SW480 (cell line): ENCODE measurements around the gene LRRN3.

Experiments
- DNase-seq: peaks from one replicate; pipeline ENCODE4 v3.0.0-alpha.2; 2016; ENCODE audit warnings: low spot score

Gene LRRN3

GRCh38 chr7:111080495-111081105, 10.3 kb upstream of the LRRN3 start:
- no peak for DNase-seq

GRCh38 chr7:111081546-111082267, 9.2 kb upstream of the LRRN3 start:
- DNase-seq, result no peak

- DNase-seq, result no peak
These were observed 8.6 kb upstream of the LRRN3 start for GRCh38 chr7:111082351-111082750.

- no peak for DNase-seq
These were observed 7.5 kb upstream of the LRRN3 start for GRCh38 chr7:111083413-111083812.

GRCh38 chr7:111085356-111085755, 5.6 kb upstream of the LRRN3 start:
- DNase-seq, result no peak

- DNase-seq, result no peak
These were observed 4.4 kb upstream of the LRRN3 start for GRCh38 chr7:111086532-111086931.

- DNase-seq, result no peak
These were observed 2.6 kb upstream of the LRRN3 start for GRCh38 chr7:111088328-111088727.

GRCh38 chr7:111089822-111090426, 1.0 kb upstream of the LRRN3 start:
- DNase-seq, result peak; percentile 63

- DNase-seq, result no peak
These were observed 849 bp downstream of the LRRN3 start for GRCh38 chr7:111091593-111092358.

GRCh38 chr7:111092406-111093236, 1.7 kb downstream of the LRRN3 start:
- DNase-seq, result no peak

- no peak for DNase-seq
These were observed 2.6 kb downstream of the LRRN3 start for GRCh38 chr7:111093496-111093895.

GRCh38 chr7:111094419-111094818, 3.5 kb downstream of the LRRN3 start:
- DNase-seq, result no peak

- no peak for DNase-seq
These were observed 6.1 kb downstream of the LRRN3 start for GRCh38 chr7:111096997-111097396.

- DNase-seq, result peak; percentile 5
These were observed 7.3 kb downstream of the LRRN3 start for GRCh38 chr7:111098011-111098925.

GRCh38 chr7:111098926-111099250, 8.0 kb downstream of the LRRN3 start:
- no peak for DNase-seq

- DNase-seq, result no peak
These were observed 11.1 kb downstream of the LRRN3 start for GRCh38 chr7:111101856-111102646.

GRCh38 chr7:111103136-111103535, 12.2 kb downstream of the LRRN3 start:
- no peak for DNase-seq

- no peak for DNase-seq
These were observed 12.8 kb downstream of the LRRN3 start for GRCh38 chr7:111103678-111104274.

- DNase-seq, result no peak
These were observed 13.8 kb downstream of the LRRN3 start for GRCh38 chr7:111104710-111105109.

- no peak for DNase-seq
These were observed 14.3 kb downstream of the LRRN3 start for GRCh38 chr7:111105269-111105668.
